Activated T-helper 2 cell treated with anti-CD3 and anti-CD28 coated beads, Interferon-gamma antibody, Interleukin-2, Interleukin-4, amounts not matched to agents 10 μg/mL and 5 μg/mL and 100 μg/mL, durations not matched to agents 14 hours and 24 hours and 36 hours (primary cell): ENCODE data around the gene MLYCD. TPM values are rescaled to one million over a fixed set of nuclear protein-coding genes. Genes with fewer than 3 reads are reported as not detected.

Source experiments
- DNase-seq: peaks from one replicate; pipeline ENCODE4 v3.0.0; 2021; ENCODE audit warnings: low spot score
- H3K27ac Mint-ChIP-seq: one replicate; pipeline ENCODE4 v1.8.0; 2021; ENCODE audit warnings: mixed read lengths
- H3K27me3 Mint-ChIP-seq: one replicate; pipeline ENCODE4 v1.8.0; 2021; ENCODE audit warnings: low read depth, mixed read lengths
- H3K36me3 Mint-ChIP-seq: one replicate; pipeline ENCODE4 v1.8.0; 2021; ENCODE audit warnings: low read depth, mixed read lengths
- H3K4me1 Mint-ChIP-seq: one replicate; pipeline ENCODE4 v1.8.0; 2021; ENCODE audit warnings: low read depth, mixed read lengths
- H3K4me3 Mint-ChIP-seq: one replicate; pipeline ENCODE4 v1.8.0; 2021; ENCODE audit warnings: low read depth, mild to moderate bottlenecking, moderate library complexity, mixed read lengths
- H3K9me3 Mint-ChIP-seq: one replicate; pipeline ENCODE4 v1.8.0; 2021; ENCODE audit warnings: mixed read lengths
- intact Hi-C: fragments of 100-400 bp; cut with micrococcal nuclease; formaldehyde crosslinking; loops from one replicate; pipeline ENCODE4 v1.15.1; 2023
- total RNA-seq: library from RNA; stranded (reverse); gene quantifications from 2 replicates; pipeline ENCODE4 v1.2.3, GENCODE V29; 2022

Gene MLYCD
- total RNA-seq, 1 donor from 2014 or later: 6.1 TPM

- peaks cover 6% of the 10 kb centered on the region for H3K9me3 Mint-ChIP-seq
- intact Hi-C loops: loop anchor here (2.0 kb wide), 1 partner anchor 54 kb away; the partner anchor contains the start of gene MLYCD
- H3K4me3 Mint-ChIP-seq: peak overlapping the region; percentile 5
- DNase-seq: no peak
- H3K4me1 Mint-ChIP-seq: peaks cover 11% of the 10 kb centered on the region
- no peaks in the 10 kb centered on the region for H3K36me3 Mint-ChIP-seq
- H3K27me3 Mint-ChIP-seq: peaks cover 10% of the 10 kb centered on the region
- H3K27ac Mint-ChIP-seq: peak overlapping the region; percentile 35
Measured at GRCh38 chr16:83952587-83952939, 53.6 kb downstream of the MLYCD start.

- H3K36me3 Mint-ChIP-seq: no peaks in the 10 kb centered on the region
- peaks cover 10% of the 10 kb centered on the region for H3K27me3 Mint-ChIP-seq
- peak within 1 kb of the TSS; percentile 35 for H3K27ac Mint-ChIP-seq
- H3K4me3 Mint-ChIP-seq: peak within 1 kb of the TSS; percentile 74
- intact Hi-C loops: loop anchor here (2.0 kb wide), 1 partner anchor 54 kb away; the partner anchor contains the start of gene MLYCD
- DNase-seq: peak; percentile 72
- peaks cover 6% of the 10 kb centered on the region for H3K9me3 Mint-ChIP-seq
- H3K4me1 Mint-ChIP-seq: peaks cover 11% of the 10 kb centered on the region
Measured at GRCh38 chr16:83952940-83953795, 54.3 kb downstream of the MLYCD start, which contains the start of gene OSGIN1. Gene OSGIN1, plus strand, starts transcription at chr16:83953240. Its CDS starts 4,432 bp downstream, at chr16:83957672.

GRCh38 chr16:83953796-83954576 is 55.1 kb downstream of the MLYCD start:
- H3K9me3 Mint-ChIP-seq: peaks cover 6% of the 10 kb centered on the region
- intact Hi-C loops: loop anchor here (2.0 kb wide), 1 partner anchor 55 kb away; the partner anchor contains the start of gene MLYCD
- peak overlapping the region; percentile 73 for H3K4me3 Mint-ChIP-seq
- no peak for DNase-seq
- H3K27me3 Mint-ChIP-seq: peaks cover 10% of the 10 kb centered on the region
- H3K4me1 Mint-ChIP-seq: peaks cover 11% of the 10 kb centered on the region
- H3K36me3 Mint-ChIP-seq: no peaks in the 10 kb centered on the region
- H3K27ac Mint-ChIP-seq: no peak overlapping the region

DNA sequence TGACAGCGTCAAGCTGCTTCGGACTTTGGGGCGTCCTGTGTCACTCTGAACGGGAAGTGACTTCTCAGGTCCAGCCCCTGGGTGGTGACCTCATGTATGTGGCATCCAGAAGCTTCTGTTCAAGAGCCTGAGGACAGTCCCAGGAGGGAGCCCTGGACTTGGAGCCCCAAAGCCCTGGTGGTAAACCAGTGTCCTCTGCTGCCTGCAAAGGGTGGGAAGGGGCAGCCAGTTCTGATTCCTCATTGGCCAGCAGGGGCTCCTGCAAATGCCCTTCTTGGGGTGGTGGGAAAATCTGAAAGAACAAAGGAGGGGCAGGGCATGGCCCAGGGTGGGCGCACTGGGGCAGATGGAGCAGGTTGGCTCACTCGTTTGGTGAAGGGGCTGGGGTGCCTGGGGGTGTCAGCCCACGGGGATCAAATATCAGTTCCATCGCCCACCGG is 55.7 kb downstream of the MLYCD start:
- Mint-ChIP-seq H3K9me3 (peaks cover 6% of the 10 kb centered on the region), H3K36me3 (no peaks in the 10 kb centered on the region), H3K4me3 (no peak overlapping the region), H3K4me1 (peaks cover 11% of the 10 kb centered on the region), H3K27me3 (peaks cover 10% of the 10 kb centered on the region), H3K27ac (no peak overlapping the region)
- intact Hi-C loops: no loop called here
- DNase-seq: no peak

GRCh38 chr16:83955218-83956130 is 56.6 kb downstream of the MLYCD start:
- no peak overlapping the region for H3K27ac Mint-ChIP-seq
- intact Hi-C loops: loop anchor here (1.0 to 2.0 kb wide), 3 partner anchors 110 to 551 kb away; partner anchors contain the start of gene TAF1C
- H3K36me3 Mint-ChIP-seq: no peaks in the 10 kb centered on the region
- H3K9me3 Mint-ChIP-seq: peaks cover 6% of the 10 kb centered on the region
- peaks cover 10% of the 10 kb centered on the region for H3K27me3 Mint-ChIP-seq
- no peak overlapping the region for H3K4me3 Mint-ChIP-seq
- DNase-seq: no peak
- H3K4me1 Mint-ChIP-seq: peaks cover 12% of the 10 kb centered on the region

DNA sequence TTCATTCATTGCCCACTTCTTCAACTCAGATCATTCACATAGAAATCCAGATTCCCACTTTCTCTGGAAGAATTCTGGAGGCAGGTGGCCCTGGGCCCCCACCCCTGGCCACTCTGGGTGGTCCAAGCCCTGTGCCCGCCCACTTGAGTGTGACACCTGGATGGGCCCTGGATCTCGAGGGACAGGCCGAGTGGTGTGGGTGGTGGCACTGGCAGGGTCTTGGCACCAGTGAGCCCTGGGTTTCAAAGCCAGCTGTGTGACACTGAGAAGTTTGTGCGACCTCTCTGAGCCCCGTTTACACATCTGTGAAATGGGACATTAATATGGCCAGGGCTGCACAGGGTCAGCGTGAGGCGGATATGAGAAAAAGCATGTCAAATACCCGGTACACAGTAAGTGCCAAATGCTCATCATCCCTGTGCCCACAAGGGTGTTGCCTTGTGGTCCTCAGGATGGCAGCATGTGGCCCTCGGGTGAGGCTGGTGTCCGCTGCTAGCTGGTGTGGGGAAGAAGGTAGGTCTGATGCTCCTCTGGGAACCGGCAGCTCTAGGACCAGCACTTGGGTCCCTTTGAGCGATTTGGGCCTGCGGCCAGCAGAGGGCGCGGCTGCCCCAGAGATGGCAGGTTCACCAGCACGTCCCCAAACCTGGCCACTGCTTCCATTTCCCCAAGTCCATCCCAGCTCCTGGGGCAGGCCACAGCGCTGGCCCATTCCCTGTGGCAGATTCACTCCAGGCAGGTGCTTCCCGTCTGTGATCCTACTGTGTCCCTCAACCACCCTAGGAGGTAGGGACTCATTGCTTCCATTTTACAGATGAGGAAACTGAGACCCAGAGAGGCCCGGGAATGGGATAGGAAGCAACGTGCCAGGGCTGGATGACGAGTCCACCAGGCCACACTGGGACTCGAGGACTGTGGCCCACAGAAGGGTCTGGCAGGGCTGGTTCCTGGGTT is 57.7 kb downstream of the MLYCD start:
- intact Hi-C loops: loop anchor here (1.0 to 2.0 kb wide), 3 partner anchors 109 to 550 kb away; partner anchors contain the start of gene TAF1C
- no peak overlapping the region for H3K4me3 Mint-ChIP-seq
- peaks cover 10% of the 10 kb centered on the region for H3K27me3 Mint-ChIP-seq
- H3K27ac Mint-ChIP-seq: no peak overlapping the region
- no peaks in the 10 kb centered on the region for H3K9me3 Mint-ChIP-seq
- H3K36me3 Mint-ChIP-seq: no peaks in the 10 kb centered on the region
- H3K4me1 Mint-ChIP-seq: peaks cover 12% of the 10 kb centered on the region
- peak; percentile 64 for DNase-seq

- Mint-ChIP-seq H3K27ac (no peak overlapping the region), H3K4me1 (peaks cover 12% of the 10 kb centered on the region), H3K4me3 (no peak overlapping the region), H3K27me3 (peaks cover 10% of the 10 kb centered on the region), H3K36me3 (no peaks in the 10 kb centered on the region), H3K9me3 (no peaks in the 10 kb centered on the region)
- no peak for DNase-seq
- intact Hi-C loops: loop anchor here (2.0 kb wide), 2 partner anchors 229 to 549 kb away; partner anchors contain the start of gene TAF1C
Measured at GRCh38 chr16:83957296-83957855, 58.5 kb downstream of the MLYCD start.

DNA sequence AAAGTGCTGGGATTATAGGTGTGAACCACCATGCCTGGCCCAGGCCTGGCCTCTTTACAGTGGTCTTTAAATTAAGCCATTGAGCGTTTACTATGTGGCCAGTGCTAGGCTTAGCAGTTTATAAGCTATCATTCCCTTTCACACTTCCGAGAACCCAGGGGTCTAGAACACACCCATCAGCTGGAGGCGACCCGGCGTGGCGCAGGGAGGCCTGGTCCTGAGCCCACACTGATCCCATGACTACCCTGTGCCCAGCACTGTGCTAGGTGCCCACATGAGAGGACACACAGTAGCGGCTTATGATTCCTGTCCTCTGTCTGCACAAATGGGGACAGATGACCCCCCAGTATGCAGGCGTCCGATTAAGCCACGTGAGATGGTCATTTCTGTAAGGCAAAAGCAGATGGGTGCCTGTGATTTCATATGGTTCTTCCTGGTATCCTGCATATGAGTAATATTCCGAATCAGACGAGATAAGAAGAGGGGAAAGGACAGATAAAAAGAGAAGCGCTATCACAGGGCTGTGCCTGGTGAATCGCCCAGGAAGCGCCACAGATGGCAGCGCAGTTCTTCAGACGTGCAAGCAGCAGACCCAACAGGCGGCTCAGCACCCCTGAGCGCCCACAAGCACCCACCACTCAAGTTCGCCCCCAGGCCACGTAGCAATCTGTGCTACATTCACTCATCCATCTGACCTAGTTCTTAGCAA is 59.4 kb downstream of the MLYCD start:
- DNase-seq: no peak
- Mint-ChIP-seq H3K9me3 (no peaks in the 10 kb centered on the region), H3K27ac (no peak overlapping the region), H3K4me3 (no peak overlapping the region), H3K36me3 (no peaks in the 10 kb centered on the region), H3K4me1 (peaks cover 11% of the 10 kb centered on the region), H3K27me3 (peaks cover 10% of the 10 kb centered on the region)
- intact Hi-C loops: no loop called here

DNA sequence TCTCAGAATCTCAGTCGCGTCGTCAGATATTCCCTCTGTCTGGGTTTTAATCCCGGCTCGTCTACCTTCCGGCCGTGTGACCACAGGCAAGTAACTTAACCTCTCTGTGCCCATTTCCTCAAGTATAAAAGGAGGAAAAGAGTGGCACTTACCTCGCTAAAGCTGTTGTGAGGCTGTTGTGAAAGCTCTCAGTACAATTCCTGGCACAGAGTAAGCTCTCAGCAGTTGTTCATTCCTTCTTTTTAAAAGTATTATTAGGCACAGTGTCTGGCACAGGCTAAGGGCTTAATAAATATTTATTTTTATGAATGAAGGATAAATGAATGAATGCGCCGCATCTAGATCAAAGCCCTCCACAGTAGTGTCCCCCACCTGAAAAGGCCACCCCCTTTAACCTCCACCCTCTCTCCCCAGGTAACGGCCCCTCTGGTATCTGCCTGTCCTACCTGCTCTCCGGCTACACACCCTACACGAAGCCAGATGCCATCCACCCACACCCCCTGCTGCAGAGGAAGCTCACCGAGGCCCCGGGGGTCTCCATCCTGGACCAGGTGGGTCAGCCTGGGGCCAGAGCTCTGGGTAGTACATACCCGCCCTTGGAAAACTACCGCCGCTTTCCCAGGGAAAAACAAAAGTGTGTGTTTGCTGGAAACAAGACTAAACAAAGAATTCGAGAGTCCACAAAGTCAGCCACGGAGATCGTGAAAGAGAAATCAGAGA is 60.1 kb downstream of the MLYCD start:
- no peaks in the 10 kb centered on the region for H3K36me3 Mint-ChIP-seq
- no peak for DNase-seq
- no peak overlapping the region for H3K4me3 Mint-ChIP-seq
- H3K4me1 Mint-ChIP-seq: peaks cover 9% of the 10 kb centered on the region
- no peak overlapping the region for H3K27ac Mint-ChIP-seq
- peaks cover 8% of the 10 kb centered on the region for H3K27me3 Mint-ChIP-seq
- no peaks in the 10 kb centered on the region for H3K9me3 Mint-ChIP-seq
- intact Hi-C loops: no loop called here

- H3K9me3 Mint-ChIP-seq: no peaks in the 10 kb centered on the region
- peaks cover 1% of the 10 kb centered on the region for H3K27me3 Mint-ChIP-seq
- intact Hi-C loops: no loop called here
- no peak overlapping the region for H3K4me3 Mint-ChIP-seq
- no peak overlapping the region for H3K27ac Mint-ChIP-seq
- H3K36me3 Mint-ChIP-seq: no peaks in the 10 kb centered on the region
- DNase-seq: no peak
- H3K4me1 Mint-ChIP-seq: peaks cover 3% of the 10 kb centered on the region
Measured at GRCh38 chr16:83959656-83960434, 60.9 kb downstream of the MLYCD start.
